ENCODE results near the gene SULT1C4. TPM values are rescaled to one million over a fixed set of nuclear protein-coding genes. Genes with fewer than 3 reads are reported as not detected.

The SULT1C4 gene
- total and polyA plus RNA-seq, 2 of the 8 experiments (the other 6 are each of a cell fraction or from before 2014, with no cell fraction given): 1.5 to 2.1 TPM

GRCh38 chr2:108392029-108392428 is 14.3 kb downstream of the SULT1C4 start:
- Histone ChIP-seq H4K5ac (ENCODE audit: insufficient read length, low read depth, low read length) (no peak overlapping the region), H4K20me1 (replicated peaks in 1 of 2; ENCODE audit: control insufficient read depth in 1 of 2, insufficient read depth in 2 of 2, low read length in 2 of 2) (no peaks in the 10 kb centered on the region), H2AFZ (ENCODE audit: low read length) (no peak overlapping the region), H4K91ac (replicated peaks; ENCODE audit: insufficient read length, low read length) (no peak overlapping the region), H3K14ac (ENCODE audit: insufficient read length) (no peak overlapping the region), H3K27ac (ENCODE audit: low read depth, low read length) (no peak overlapping the region), H3K4me2 (ENCODE audit: insufficient read depth in 1 of 2, low read depth in 2 of 2, low read length in 2 of 2) (no peak overlapping the region), H4K8ac (ENCODE audit: extremely low read depth, insufficient read depth, low read length) (no peak overlapping the region), H3K9ac (replicated peaks in 1 of 4; ENCODE audit: extremely low read depth in 1 of 4, low read depth in 3 of 4, low read length in 3 of 4) (no peak overlapping the region), H3K4me3 (ENCODE audit: extremely low read depth in 1 of 4, insufficient read depth in 2 of 4, low read depth in 3 of 4, low read length in 4 of 4) (no peak overlapping the region), H3K18ac (ENCODE audit: extremely low read depth, low read length) (no peak overlapping the region), H3K23ac (ENCODE audit: insufficient read length) (no peak overlapping the region), H2BK120ac (replicated peaks; ENCODE audit: low read depth, low read length) (no peak overlapping the region), H3K4me1 (replicated peaks in 1 of 4; ENCODE audit: control insufficient read depth in 3 of 4, insufficient read depth in 4 of 4, low read length in 3 of 4) (no peaks in the 10 kb centered on the region), H3K36me3 (ENCODE audit: control insufficient read depth in 2 of 4, insufficient read depth in 4 of 4, low read length in 3 of 4) (no peaks in the 10 kb centered on the region), H2BK20ac (ENCODE audit: low read length) (no peak overlapping the region), H2BK12ac (ENCODE audit: low read depth, low read length) (no peak overlapping the region), H3K9me3 (ENCODE audit: insufficient read depth in 2 of 2, low read depth in 1 of 2, low read length in 1 of 2) (peaks cover 0 to 6% of the 10 kb centered on the region in 2 experiments; a peak in 3 of 4 replicates), H3K56ac (replicated peaks; ENCODE audit: insufficient read length, low read depth, low read length) (no peak overlapping the region), H3K4ac (replicated peaks; ENCODE audit: insufficient read length, low read depth, low read length) (no peak overlapping the region), H2BK15ac (ENCODE audit: low read length) (no peak overlapping the region), H2BK5ac (ENCODE audit: low read depth, low read length) (no peak overlapping the region), H3K23me2 (ENCODE audit: low read depth, low read length) (no peaks in the 10 kb centered on the region), H2AK5ac (ENCODE audit: low read depth, low read length) (no peak overlapping the region), H3K79me1 (ENCODE audit: low read depth, low read length) (no peaks in the 10 kb centered on the region), H3K27me3 (replicated peaks in 1 of 4; ENCODE audit: control insufficient read depth in 3 of 4, extremely low read depth in 1 of 4, insufficient read depth in 3 of 4, low read length in 3 of 4) (no peaks in the 10 kb centered on the region), H3K79me2 (ENCODE audit: control insufficient read depth in 1 of 2, insufficient read depth in 2 of 2, low read length in 2 of 2) (no peaks in the 10 kb centered on the region)
- ChIA-PET POLR2A (ENCODE audit: partially characterized antibody) (no interaction called here), CTCF (ENCODE audit: partially characterized antibody) (interaction anchor here (1.0 to 1.2 kb wide), 2 partner anchors 8 to 244 kb away, joined by 3 to 5 read pairs; no protein-coding TSS in a partner anchor)
- TF ChIP-seq RNF2 (IDR thresholded peaks at IDR 0.05; ENCODE audit: borderline replicate concordance, low read depth, low read length, missing control alignments, poor library complexity, severe bottlenecking) (no peak), TAF7 (optimal IDR thresholded peaks at IDR 0.05; ENCODE audit: borderline replicate concordance, low read depth, low read length) (no peak), SAP30 (IDR thresholded peaks at IDR 0.05; ENCODE audit: insufficient read depth, insufficient replicate concordance, low read length) (no peak), TBP (IDR thresholded peaks at IDR 0.05; ENCODE audit: low read depth, low read length) (no peak), HDAC2 (IDR thresholded peaks at IDR 0.05; ENCODE audit: borderline replicate concordance in 1 of 2, low read depth in 2 of 2, low read length in 2 of 2) (no peak), EP300 (IDR thresholded peaks at IDR 0.05; ENCODE audit: borderline replicate concordance in 1 of 2, low read depth in 2 of 2, low read length in 2 of 2) (no peak), SRF (IDR thresholded peaks at IDR 0.05; ENCODE audit: low read depth, low read length) (no peak), SP2 (IDR thresholded peaks at IDR 0.05; ENCODE audit: low read length) (no peak), KDM4A (IDR thresholded peaks at IDR 0.05; ENCODE audit: low read depth, low read length, severe bottlenecking) (no peak)
- 91% methylated on average over 1 of the region's 1 CpG; no CpG with 5 or more reads in 1 of the 2 experiments for WGBS, 2 experiments (ENCODE audit: extremely low coverage in 1 of 2, insufficient coverage in 1 of 2, insufficient read length in 1 of 2, insufficient replicate concordance in 2 of 2, low coverage in 1 of 2, low lambda C conversion rate in 2 of 2, missing lambda C conversion rate in 1 of 2)
- FAIRE-seq (no peak), DNase-seq (ENCODE audit: low read depth in 1 of 2, low spot score in 2 of 2) (no peak)

Measured in H1 (cell line).